GM13977 (cell line): ENCODE data around the gene SPAG5.

Source experiments
- DNase-seq: peaks from one replicate; pipeline ENCODE4 v3.0.0; 2012; ENCODE audit warnings: low spot score
- in situ Hi-C: fragments of 300-500 bp; cut with MboI; formaldehyde crosslinking; loops from one replicate; pipeline ENCODE4 v1.12.0; 2022; ENCODE audit warnings: low sequenced_read_pairs, low pct_unique_long_range_greater_than_20kb, mixed read lengths, inconsistent platforms; ENCODE audit not compliant: unreplicated experiment
- TF ChIP-seq, protein P1 (sequence below): IDR thresholded peaks from 2 replicates; pipeline ENCODE4 v1.5.1; 2012; ENCODE audit warnings: mild to moderate bottlenecking, control low read depth; ENCODE audit not compliant: insufficient read depth; ENCODE audit errors: extremely low read depth, missing control alignments

SPAG5 gene

DNA sequence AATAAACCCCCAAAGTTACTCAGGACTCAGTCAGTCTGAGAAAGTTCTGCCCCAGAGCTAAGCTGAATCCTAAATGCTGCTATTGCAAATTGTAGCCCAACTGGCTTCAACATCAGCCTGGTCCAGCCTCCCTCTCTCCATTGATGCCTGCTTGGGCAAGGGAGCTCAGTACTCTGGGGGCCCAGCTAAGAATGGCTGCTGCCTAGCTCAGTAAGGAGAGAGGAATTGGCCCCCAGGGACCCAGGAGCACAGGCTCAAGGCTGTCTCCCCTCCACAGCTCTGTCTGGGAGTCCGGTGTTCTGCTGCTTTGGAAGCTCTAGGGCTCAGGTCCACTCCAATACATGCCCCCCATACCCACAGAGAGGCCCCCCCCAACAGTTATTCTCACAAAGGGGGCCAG, 48.0 kb downstream of the SPAG5 start:
- in situ Hi-C loops: loop anchor here (10.0 kb wide), 1 partner anchor 54 kb away; no protein-coding TSS in a partner anchor
- TF ChIP-seq, protein P1, sequence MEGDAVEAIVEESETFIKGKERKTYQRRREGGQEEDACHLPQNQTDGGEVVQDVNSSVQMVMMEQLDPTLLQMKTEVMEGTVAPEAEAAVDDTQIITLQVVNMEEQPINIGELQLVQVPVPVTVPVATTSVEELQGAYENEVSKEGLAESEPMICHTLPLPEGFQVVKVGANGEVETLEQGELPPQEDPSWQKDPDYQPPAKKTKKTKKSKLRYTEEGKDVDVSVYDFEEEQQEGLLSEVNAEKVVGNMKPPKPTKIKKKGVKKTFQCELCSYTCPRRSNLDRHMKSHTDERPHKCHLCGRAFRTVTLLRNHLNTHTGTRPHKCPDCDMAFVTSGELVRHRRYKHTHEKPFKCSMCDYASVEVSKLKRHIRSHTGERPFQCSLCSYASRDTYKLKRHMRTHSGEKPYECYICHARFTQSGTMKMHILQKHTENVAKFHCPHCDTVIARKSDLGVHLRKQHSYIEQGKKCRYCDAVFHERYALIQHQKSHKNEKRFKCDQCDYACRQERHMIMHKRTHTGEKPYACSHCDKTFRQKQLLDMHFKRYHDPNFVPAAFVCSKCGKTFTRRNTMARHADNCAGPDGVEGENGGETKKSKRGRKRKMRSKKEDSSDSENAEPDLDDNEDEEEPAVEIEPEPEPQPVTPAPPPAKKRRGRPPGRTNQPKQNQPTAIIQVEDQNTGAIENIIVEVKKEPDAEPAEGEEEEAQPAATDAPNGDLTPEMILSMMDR: no peak
- peak; percentile 26 for DNase-seq

DNA sequence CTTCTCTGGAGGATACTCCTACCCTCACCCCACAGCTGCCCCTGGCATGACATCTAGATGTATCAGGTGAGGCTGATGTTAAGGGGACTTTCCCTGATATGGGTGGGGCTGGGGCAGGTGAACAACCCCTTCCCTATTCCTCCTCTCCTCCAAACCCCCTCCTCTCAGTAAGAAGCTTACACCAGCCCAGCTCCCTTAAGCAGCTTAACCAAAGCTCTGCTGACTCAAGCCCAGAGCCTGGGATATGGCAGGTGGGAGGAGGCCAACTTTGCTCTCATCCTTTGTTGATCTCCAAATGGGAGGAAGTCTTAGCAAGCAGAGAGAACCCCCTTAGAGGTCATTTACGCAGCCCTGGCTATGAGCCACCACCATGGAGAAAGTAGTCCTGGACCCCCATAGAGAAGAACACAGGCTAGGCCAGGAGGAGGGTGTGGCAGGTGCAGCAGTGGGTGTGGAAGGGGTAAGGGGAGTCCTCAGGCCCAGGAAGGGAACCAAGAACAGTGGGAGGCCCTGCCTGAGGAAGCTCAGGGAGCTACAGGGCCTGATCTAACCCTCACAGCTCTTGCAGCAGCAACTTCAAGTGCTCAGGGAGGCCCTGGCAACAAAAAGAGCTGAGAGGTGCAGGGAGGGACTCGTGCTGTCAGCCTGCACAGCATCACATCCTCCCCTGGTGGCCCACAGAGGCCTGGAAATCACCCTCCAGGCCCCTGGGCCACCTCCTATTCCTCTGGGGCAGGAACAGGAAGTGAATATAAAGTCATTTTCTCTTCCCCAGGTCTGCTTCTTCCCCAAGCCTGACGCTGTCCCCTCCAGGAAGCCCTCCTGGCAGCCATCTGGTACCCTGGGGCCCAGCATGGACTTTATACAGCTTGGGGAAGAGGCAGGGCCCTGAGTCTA, 49.3 kb downstream of the SPAG5 start:
- DNase-seq: peak; percentile 83

DNA sequence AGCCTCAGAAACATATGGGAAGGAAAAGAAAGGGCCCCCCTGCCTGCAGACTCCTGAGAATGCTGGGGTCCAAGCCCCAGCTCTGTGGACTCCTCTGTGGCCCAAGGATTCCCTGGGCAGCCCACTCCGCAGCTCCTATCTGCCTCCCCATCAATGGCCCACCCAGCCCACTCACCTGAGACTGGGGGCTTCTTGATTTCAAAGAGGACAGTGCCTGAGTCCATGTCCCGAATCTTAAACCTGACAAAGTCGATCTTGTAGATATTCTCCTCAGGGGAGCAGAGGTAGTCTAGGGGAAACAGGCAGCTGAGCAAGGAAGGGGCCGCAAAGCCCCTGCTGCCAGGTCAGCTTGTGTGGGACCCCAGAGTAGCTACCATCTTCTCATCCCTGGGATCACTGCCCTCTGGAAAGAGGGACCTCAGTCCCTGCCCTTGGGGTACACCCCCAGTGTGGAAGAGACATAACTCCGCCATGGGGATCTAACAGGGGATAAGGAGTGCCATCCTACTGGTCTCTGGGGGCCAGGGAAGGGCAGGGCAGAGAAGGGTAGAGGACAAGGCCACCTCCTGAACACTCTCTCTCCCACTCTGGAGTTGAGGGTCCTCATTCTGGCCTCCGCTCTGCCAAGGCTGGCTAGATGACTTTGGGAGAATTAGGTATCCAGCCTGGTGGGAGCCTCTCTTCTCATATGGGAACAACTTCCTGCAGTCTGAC, 50.3 kb downstream of the SPAG5 start:
- TF ChIP-seq, protein P1: no peak
- in situ Hi-C loops: loop anchor here (5.0 to 25.0 kb wide), 2 partner anchors 51 to 161 kb away; no protein-coding TSS in a partner anchor
- DNase-seq: no peak

More for the DNA sequence above, 49.3 kb downstream of the SPAG5 start:
- TF ChIP-seq, protein P1: no peak
- in situ Hi-C loops: loop anchor here (5.0 to 25.0 kb wide), 3 partner anchors 52 to 162 kb away; no protein-coding TSS in a partner anchor

DNA sequence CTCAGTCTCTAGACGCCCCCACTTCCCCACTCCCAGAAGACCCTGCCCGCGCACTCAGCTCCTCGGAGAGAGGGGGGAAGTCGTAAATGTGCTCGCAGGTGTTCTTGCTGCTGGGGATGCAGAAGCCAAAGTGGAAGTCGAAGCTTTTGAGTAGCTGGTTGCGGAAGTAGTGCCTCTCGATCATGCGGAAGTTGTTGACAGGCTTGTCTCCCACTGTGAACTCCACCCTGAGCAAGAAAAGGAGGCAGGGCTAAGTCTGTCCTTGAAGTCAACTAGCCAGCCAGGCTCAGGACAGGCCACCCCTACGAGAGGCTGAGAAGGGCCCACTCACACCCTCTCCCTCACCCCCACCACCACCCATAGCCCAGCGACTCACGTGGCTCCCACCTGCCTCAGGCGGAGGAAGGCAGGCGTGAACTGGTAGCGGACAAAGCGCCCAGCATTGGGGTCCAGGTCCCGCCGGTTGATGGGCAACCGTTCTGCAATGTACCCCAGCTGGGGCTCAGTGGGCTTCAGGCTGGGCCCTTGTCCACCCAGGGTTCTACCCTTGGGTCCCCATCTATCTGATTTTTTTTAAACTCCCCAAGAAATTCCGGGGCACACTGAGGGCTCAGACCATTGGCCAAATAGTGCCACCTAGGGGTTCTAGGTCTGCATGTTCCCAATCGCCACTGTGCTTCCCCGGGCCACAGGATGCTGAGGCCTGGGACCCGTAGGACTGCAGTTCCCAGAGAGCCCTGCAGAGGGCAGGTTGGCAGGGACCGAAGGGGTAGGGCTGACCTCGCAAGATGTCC, 51.0 kb downstream of the SPAG5 start:
- peak; percentile 84 for DNase-seq
- TF ChIP-seq, protein P1: peak; percentile 90
- in situ Hi-C loops: loop anchor here (5.0 to 25.0 kb wide), 2 partner anchors 51 to 161 kb away; no protein-coding TSS in a partner anchor

DNA sequence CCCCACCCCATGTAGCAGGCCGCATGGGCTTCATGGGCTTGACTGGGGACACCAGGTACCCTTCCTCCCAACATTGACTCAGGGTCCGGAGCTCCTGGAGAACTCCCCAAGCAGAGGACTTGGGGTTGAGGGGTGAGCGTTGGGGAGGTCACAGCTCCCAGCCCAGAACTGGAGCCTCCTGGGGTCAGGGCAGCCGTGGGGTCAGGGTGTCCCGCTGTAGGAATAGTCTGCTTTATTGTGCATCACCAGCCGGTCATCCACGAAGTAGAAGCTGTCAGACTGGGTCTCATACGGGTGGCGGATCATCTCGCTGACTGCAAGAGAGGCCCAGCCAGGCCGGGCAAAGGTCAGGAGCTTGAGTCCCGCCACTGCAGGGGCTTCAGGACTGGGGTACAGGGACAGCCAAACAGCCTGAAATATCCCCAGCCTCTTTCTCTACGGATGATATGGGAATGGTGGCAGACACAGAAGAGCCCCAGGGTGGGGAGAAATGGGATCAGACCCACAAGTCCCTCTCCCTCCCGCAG, 51.7 kb downstream of the SPAG5 start:
- TF ChIP-seq, protein P1: no peak
- in situ Hi-C loops: loop anchor here (5.0 to 25.0 kb wide), 2 partner anchors 50 to 160 kb away; no protein-coding TSS in a partner anchor
- no peak for DNase-seq
